ENCODE data around the gene PABPN1L. TPM values are rescaled to one million over a fixed set of nuclear protein-coding genes. Genes with fewer than 3 reads are reported as not detected.

The PABPN1L gene
- total RNA-seq, 2 experiments from 2014 or later: not detected

- Mint-ChIP-seq H3K27ac (peak within 1 kb of the TSS; percentile 99), H3K4me1 (ENCODE audit: low read depth) (peaks cover 27% of the 10 kb centered on the region), H3K27me3 (peaks cover 3% of the 10 kb centered on the region), H3K36me3 (ENCODE audit: low read depth) (peaks cover 41% of the 10 kb centered on the region), H3K4me3 (peak within 1 kb of the TSS; percentile 100), H3K9me3 (no peaks in the 10 kb centered on the region)
- peak; percentile 90 for ATAC-seq (ENCODE audit: poor library complexity)
- TF ChIP-seq, protein P1, sequence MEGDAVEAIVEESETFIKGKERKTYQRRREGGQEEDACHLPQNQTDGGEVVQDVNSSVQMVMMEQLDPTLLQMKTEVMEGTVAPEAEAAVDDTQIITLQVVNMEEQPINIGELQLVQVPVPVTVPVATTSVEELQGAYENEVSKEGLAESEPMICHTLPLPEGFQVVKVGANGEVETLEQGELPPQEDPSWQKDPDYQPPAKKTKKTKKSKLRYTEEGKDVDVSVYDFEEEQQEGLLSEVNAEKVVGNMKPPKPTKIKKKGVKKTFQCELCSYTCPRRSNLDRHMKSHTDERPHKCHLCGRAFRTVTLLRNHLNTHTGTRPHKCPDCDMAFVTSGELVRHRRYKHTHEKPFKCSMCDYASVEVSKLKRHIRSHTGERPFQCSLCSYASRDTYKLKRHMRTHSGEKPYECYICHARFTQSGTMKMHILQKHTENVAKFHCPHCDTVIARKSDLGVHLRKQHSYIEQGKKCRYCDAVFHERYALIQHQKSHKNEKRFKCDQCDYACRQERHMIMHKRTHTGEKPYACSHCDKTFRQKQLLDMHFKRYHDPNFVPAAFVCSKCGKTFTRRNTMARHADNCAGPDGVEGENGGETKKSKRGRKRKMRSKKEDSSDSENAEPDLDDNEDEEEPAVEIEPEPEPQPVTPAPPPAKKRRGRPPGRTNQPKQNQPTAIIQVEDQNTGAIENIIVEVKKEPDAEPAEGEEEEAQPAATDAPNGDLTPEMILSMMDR (IDR thresholded peaks at IDR 0.05): no peak
- Histone ChIP-seq H3K36me3 (ENCODE audit: insufficient read depth, low read length) (peaks cover 35% of the 10 kb centered on the region), H3K9me3 (ENCODE audit: control insufficient read depth in 1 of 2, insufficient read depth in 1 of 2, low read length in 2 of 2) (no peaks in the 10 kb centered on the region), H3K27ac (ENCODE audit: low read depth in 1 of 2, low read length in 2 of 2) (peak within 1 kb of the TSS; percentile 69 to 74), H3K4me1 (ENCODE audit: insufficient read depth, low read length) (peaks cover 47% of the 10 kb centered on the region), H3K27me3 (ENCODE audit: control insufficient read depth in 1 of 2, insufficient read depth in 2 of 2, low read length in 2 of 2) (no peaks in the 10 kb centered on the region), H3K4me3 (ENCODE audit: low read length) (peak within 1 kb of the TSS; percentile 100)
- DNase-seq: peak; percentile 97 to 99 (median 98)
- ChIA-PET POLR2A (interaction anchor here (0.6 to 3.9 kb wide), 21 partner anchors 11 to 386 kb away, joined by 3 to 67 read pairs (median 5); partner anchors contain the start of genes ACSF3, APRT, CDH15 and MVD), CTCF (interaction anchor here (1.0 to 2.6 kb wide), 9 partner anchors 37 to 1088 kb away, joined by 3 to 19 read pairs (median 5); partner anchors contain the start of genes APRT and ZC3H18)
- intact Hi-C loops (cut with DNase I, micrococcal nuclease): loop anchor here (1.0 to 5.0 kb wide), 12 partner anchors 43 to 800 kb away; partner anchors contain the start of genes ZNF778 (in 2 of the 2), CHMP1A (in 1 of the 2), SPATA33 (in 1 of the 2) and ZFPM1 (in 1 of the 2)
Observed at GRCh38 chr16:88856828-88857727, 9.4 kb downstream of the PABPN1L start, which contains the start of the genes GALNS and TRAPPC2L. Gene GALNS (minus strand): TSS chr16:88856947. CDS start chr16:88856877, 70 bp downstream. Gene TRAPPC2L (plus strand): TSS chr16:88857127. CDS start chr16:88857151, 24 bp downstream.

GRCh38 chr16:88856122-88856827 lies 10.2 kb downstream of the PABPN1L start:
- H3K4me3 Mint-ChIP-seq: peak overlapping the region; percentile 80
- ATAC-seq (ENCODE audit: poor library complexity): peak; percentile 45
- peak overlapping the region; percentile 100 for H3K4me3 ChIP-seq (ENCODE audit: low read length)
- H3K4me1 ChIP-seq (ENCODE audit: insufficient read depth, low read length): peaks cover 47% of the 10 kb centered on the region
- H3K36me3 ChIP-seq (ENCODE audit: insufficient read depth, low read length): peaks cover 30% of the 10 kb centered on the region
- ChIA-PET POLR2A (interaction anchor here (0.7 to 3.9 kb wide), 13 partner anchors 11 to 361 kb away, joined by 3 to 67 read pairs (median 8); partner anchors contain the start of genes ACSF3, APRT, CDH15 and ZNF778), CTCF (interaction anchor here (1.6 to 2.6 kb wide), 4 partner anchors 44 to 286 kb away, joined by 5 to 19 read pairs (median 10); partner anchors contain the start of genes APRT and ZC3H18)
- peak overlapping the region; percentile 42 for H3K27ac Mint-ChIP-seq
- DNase-seq: peak in 3 of 14 experiments; percentile 9 to 19 (median 12)
- peaks cover 3% of the 10 kb centered on the region for H3K27me3 Mint-ChIP-seq
- H3K9me3 ChIP-seq (ENCODE audit: control insufficient read depth in 1 of 2, insufficient read depth in 1 of 2, low read length in 2 of 2): no peaks in the 10 kb centered on the region
- H3K27me3 ChIP-seq (ENCODE audit: control insufficient read depth in 1 of 2, insufficient read depth in 2 of 2, low read length in 2 of 2): no peaks in the 10 kb centered on the region
- no peaks in the 10 kb centered on the region for H3K9me3 Mint-ChIP-seq
- intact Hi-C loops (cut with DNase I, micrococcal nuclease): loop anchor here (2.0 to 5.0 kb wide), 10 partner anchors 111 to 801 kb away; partner anchors contain the start of genes ZNF778 (in 2 of the 2), CHMP1A (in 1 of the 2), SPATA33 (in 1 of the 2) and ZFPM1 (in 1 of the 2)
- H3K4me1 Mint-ChIP-seq (ENCODE audit: low read depth): peaks cover 27% of the 10 kb centered on the region
- H3K36me3 Mint-ChIP-seq (ENCODE audit: low read depth): peaks cover 37% of the 10 kb centered on the region
- peak overlapping the region in 1 of 2 donors; percentile 69 for H3K27ac ChIP-seq (ENCODE audit: low read depth in 1 of 2, low read length in 2 of 2)
- TF ChIP-seq, protein P1 (IDR thresholded peaks at IDR 0.05): no peak

Data from CD4-positive, alpha-beta T cell (primary cell).